ENCODE measurements around the gene ADM.

DNA sequence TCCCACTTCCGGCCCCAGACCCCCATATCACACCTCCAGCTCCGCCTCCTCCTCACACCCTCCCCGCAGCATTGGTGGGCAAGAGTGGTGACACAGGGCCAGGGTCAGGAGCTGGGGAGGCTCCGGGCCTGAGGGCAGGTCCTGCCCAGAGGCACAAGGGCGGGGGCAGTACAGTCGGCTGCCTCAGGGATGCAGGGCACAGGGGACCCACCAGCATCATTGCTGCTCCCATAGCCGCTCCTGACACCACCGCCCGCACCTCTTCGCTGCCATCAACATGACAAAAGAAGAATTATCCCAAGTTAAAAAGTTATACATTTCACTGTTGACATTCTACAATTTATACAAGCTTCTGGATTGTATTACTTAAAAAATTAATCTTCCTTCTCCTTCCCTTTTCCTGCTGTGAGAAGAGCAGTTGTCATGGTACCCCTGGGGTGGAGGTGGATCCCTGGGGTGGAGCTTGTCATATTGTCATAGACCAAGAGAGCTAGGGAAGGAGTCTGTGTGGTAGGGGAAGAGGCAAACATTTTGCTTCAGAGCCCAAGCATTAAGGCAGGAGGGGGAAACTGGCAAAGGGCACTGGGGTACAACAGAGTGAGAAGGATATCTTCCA lies 15.0 kb upstream of the ADM start:
- TF ChIP-seq RFX5 (IDR thresholded peaks at IDR 0.05) (no peak), KDM1A (IDR thresholded peaks at IDR 0.05; ENCODE audit: low read depth) (no peak), CBX8 (IDR thresholded peaks at IDR 0.05) (no peak), NFE2L2 (conservative IDR thresholded peaks at IDR 0.05; ENCODE audit: low read length) (no peak), POLR2A (IDR thresholded peaks at IDR 0.05; ENCODE audit: low read length) (no peak)
- TF ChIP-seq, protein P1, sequence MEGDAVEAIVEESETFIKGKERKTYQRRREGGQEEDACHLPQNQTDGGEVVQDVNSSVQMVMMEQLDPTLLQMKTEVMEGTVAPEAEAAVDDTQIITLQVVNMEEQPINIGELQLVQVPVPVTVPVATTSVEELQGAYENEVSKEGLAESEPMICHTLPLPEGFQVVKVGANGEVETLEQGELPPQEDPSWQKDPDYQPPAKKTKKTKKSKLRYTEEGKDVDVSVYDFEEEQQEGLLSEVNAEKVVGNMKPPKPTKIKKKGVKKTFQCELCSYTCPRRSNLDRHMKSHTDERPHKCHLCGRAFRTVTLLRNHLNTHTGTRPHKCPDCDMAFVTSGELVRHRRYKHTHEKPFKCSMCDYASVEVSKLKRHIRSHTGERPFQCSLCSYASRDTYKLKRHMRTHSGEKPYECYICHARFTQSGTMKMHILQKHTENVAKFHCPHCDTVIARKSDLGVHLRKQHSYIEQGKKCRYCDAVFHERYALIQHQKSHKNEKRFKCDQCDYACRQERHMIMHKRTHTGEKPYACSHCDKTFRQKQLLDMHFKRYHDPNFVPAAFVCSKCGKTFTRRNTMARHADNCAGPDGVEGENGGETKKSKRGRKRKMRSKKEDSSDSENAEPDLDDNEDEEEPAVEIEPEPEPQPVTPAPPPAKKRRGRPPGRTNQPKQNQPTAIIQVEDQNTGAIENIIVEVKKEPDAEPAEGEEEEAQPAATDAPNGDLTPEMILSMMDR (IDR thresholded peaks at IDR 0.05): no peak

Data from A549 (cell line).